SK-N-SH treated with all-trans-retinoic acid at 6 μM for 48 hours (cell line): Measurements from ENCODE around the gene ZEB1.

Experiments used
- ATAC-seq: fragments of 200-7000 bp; cut with Tn5 transposase; 3 replicates; pipeline ENCODE4 v1.9.1; 2020; ENCODE audit warnings: mild to moderate bottlenecking, moderate library complexity
- ARNTL ChIP-seq: fragments of 450-650 bp; formaldehyde crosslinking; IDR thresholded peaks from 2 replicates; pipeline ENCODE4 v1.5.0; 2020; ENCODE audit warnings: low read depth, mild to moderate bottlenecking, moderate library complexity, borderline replicate concordance
- BACH2 ChIP-seq: fragments of 250-450 bp; sonication (Bioruptor Pico); IDR thresholded peaks from 2 replicates; pipeline ENCODE4 v1.9.0; 2021; ENCODE audit warnings: mild to moderate bottlenecking, borderline replicate concordance
- CREB5 ChIP-seq: fragments of 250-450 bp; sonication (Bioruptor Pico); IDR thresholded peaks from 2 replicates; pipeline ENCODE4 v1.5.1; 2020; ENCODE audit warnings: low read depth, mild to moderate bottlenecking, moderate library complexity
- CSDC2 ChIP-seq: fragments of 250-450 bp; sonication (Bioruptor Pico); IDR thresholded peaks from 2 replicates; pipeline ENCODE4 v1.5.0; 2020; ENCODE audit warnings: mild to moderate bottlenecking, moderate library complexity
- CSRNP3 ChIP-seq: fragments of 250-450 bp; sonication (Bioruptor Pico); IDR thresholded peaks from 2 replicates; pipeline ENCODE4 v1.5.1; 2021; ENCODE audit warnings: mild to moderate bottlenecking, moderate library complexity
- ESRRG ChIP-seq: fragments of 250-450 bp; sonication (Bioruptor Pico); IDR thresholded peaks from 2 replicates; pipeline ENCODE4 v1.6.1; 2021; ENCODE audit warnings: mild to moderate bottlenecking
- GLIS3 ChIP-seq: fragments of 250-450 bp; sonication (Bioruptor Pico); IDR thresholded peaks from 2 replicates; pipeline ENCODE4 v1.5.0; 2020; ENCODE audit warnings: mild to moderate bottlenecking, moderate library complexity
- ISL1 ChIP-seq: fragments of 250-450 bp; sonication (Bioruptor Pico); IDR thresholded peaks from 2 replicates; pipeline ENCODE4 v2.1.2; 2022; ENCODE audit warnings: mild to moderate bottlenecking, moderate library complexity
- OSR1 ChIP-seq: fragments of 250-450 bp; sonication (Bioruptor Pico); IDR thresholded peaks from 2 replicates; pipeline ENCODE4 v1.8.0; 2022; ENCODE audit warnings: moderate library complexity, mild to moderate bottlenecking, inconsistent platforms
- POU6F1 ChIP-seq: fragments of 250-450 bp; sonication (Bioruptor Pico); IDR thresholded peaks from 2 replicates; pipeline ENCODE4 v1.8.0; 2021; ENCODE audit warnings: low read depth, mild to moderate bottlenecking, moderate library complexity, borderline replicate concordance
- PPARA ChIP-seq: fragments of 250-450 bp; sonication (Bioruptor Pico); IDR thresholded peaks from 2 replicates; pipeline ENCODE4 v1.5.0; 2020; ENCODE audit warnings: mild to moderate bottlenecking, borderline replicate concordance
- RARB ChIP-seq: fragments of 250-450 bp; sonication (Bioruptor Pico); IDR thresholded peaks from 2 replicates; pipeline ENCODE4 v1.8.0; 2021; ENCODE audit warnings: mild to moderate bottlenecking, moderate library complexity
- SNAI2 ChIP-seq: fragments of 250-450 bp; sonication (Bioruptor Pico); IDR thresholded peaks from 2 replicates; pipeline ENCODE4 v1.5.0; 2020; ENCODE audit warnings: mild to moderate bottlenecking, moderate library complexity
- TCF4 ChIP-seq: fragments of 250-450 bp; sonication (Bioruptor Pico); IDR thresholded peaks from 2 replicates; pipeline ENCODE4 v1.8.0; 2021; ENCODE audit warnings: mild to moderate bottlenecking, moderate library complexity, borderline replicate concordance
- TOX ChIP-seq: fragments of 250-450 bp; sonication (Bioruptor Pico); IDR thresholded peaks from 2 replicates; pipeline ENCODE4 v1.8.0; 2021; ENCODE audit warnings: mild to moderate bottlenecking, moderate library complexity, borderline replicate concordance
- TSHZ2 ChIP-seq: fragments of 250-450 bp; sonication (Bioruptor Pico); IDR thresholded peaks from 2 replicates; pipeline ENCODE4 v1.5.0; 2020; ENCODE audit warnings: mild to moderate bottlenecking, moderate library complexity
- ZC3H10 ChIP-seq: fragments of 250-450 bp; sonication (Bioruptor Pico); IDR thresholded peaks from 2 replicates; pipeline ENCODE4 v1.5.1; 2021; ENCODE audit warnings: mild to moderate bottlenecking, moderate library complexity
- ZFP3 ChIP-seq: fragments of 250-450 bp; sonication (Bioruptor Pico); IDR thresholded peaks from 2 replicates; pipeline ENCODE4 v1.5.0; 2020; ENCODE audit warnings: mild to moderate bottlenecking, moderate library complexity
- ZFP30 ChIP-seq: fragments of 450-650 bp; formaldehyde crosslinking; IDR thresholded peaks from 2 replicates; pipeline ENCODE4 v1.5.0; 2022; ENCODE audit warnings: mild to moderate bottlenecking, moderate library complexity
- ZNF565 ChIP-seq: fragments of 450-650 bp; formaldehyde crosslinking; conservative IDR thresholded peaks from 2 replicates; pipeline ENCODE4 v1.5.0; 2020; ENCODE audit warnings: low read depth, mild to moderate bottlenecking, moderate library complexity
- ZNF70 ChIP-seq: fragments of 450-650 bp; formaldehyde crosslinking; IDR thresholded peaks from 2 replicates; pipeline ENCODE4 v1.5.0; 2020; ENCODE audit warnings: mild to moderate bottlenecking, moderate library complexity

The ZEB1 gene

GRCh38 chr10:31296754-31297153 is 22.3 kb upstream of the ZEB1 start:
- no peak for ATAC-seq
- no peak for TF ChIP-seq TSHZ2 (CRISPR knock-in tag)
- TF ChIP-seq RARB (CRISPR knock-in tag), result no peak
- TF ChIP-seq ESRRG, result no peak
- TF ChIP-seq OSR1 (CRISPR knock-in tag), result no peak
- TF ChIP-seq CSDC2 (CRISPR knock-in tag), result no peak
- no peak for TF ChIP-seq GLIS3
- no peak for TF ChIP-seq ISL1 (CRISPR knock-in tag)
- no peak for TF ChIP-seq ZC3H10 (CRISPR knock-in tag)
- TF ChIP-seq POU6F1 (CRISPR knock-in tag), result no peak
- no peak for TF ChIP-seq ZNF70 (CRISPR knock-in tag)
- TF ChIP-seq CSRNP3, result no peak
- no peak for TF ChIP-seq CREB5 (CRISPR knock-in tag)
- TF ChIP-seq TOX, result no peak
- no peak for TF ChIP-seq PPARA (CRISPR knock-in tag)
- TF ChIP-seq ARNTL, result no peak
- no peak for TF ChIP-seq SNAI2 (CRISPR knock-in tag)
- no peak for TF ChIP-seq BACH2
- TF ChIP-seq ZNF565 (CRISPR knock-in tag), result no peak

- ATAC-seq, result no peak
Observed at GRCh38 chr10:31299119-31299518, 19.9 kb upstream of the ZEB1 start.

GRCh38 chr10:31303212-31303611 is 15.8 kb upstream of the ZEB1 start:
- ATAC-seq, result no peak
- TF ChIP-seq CREB5 (CRISPR knock-in tag), result no peak
- no peak for TF ChIP-seq ZFP3
- no peak for TF ChIP-seq CSRNP3
- TF ChIP-seq ESRRG, result no peak
- TF ChIP-seq ZNF565 (CRISPR knock-in tag), result no peak
- TF ChIP-seq PPARA (CRISPR knock-in tag), result no peak
- no peak for TF ChIP-seq SNAI2 (CRISPR knock-in tag)
- no peak for TF ChIP-seq TCF4
- no peak for TF ChIP-seq CSDC2 (CRISPR knock-in tag)
- no peak for TF ChIP-seq RARB (CRISPR knock-in tag)
- no peak for TF ChIP-seq TSHZ2 (CRISPR knock-in tag)
- TF ChIP-seq OSR1 (CRISPR knock-in tag), result no peak
- no peak for TF ChIP-seq POU6F1 (CRISPR knock-in tag)
- no peak for TF ChIP-seq ZFP30 (CRISPR knock-in tag)

More at GRCh38 chr10:31299119-31299518, 19.9 kb upstream of the ZEB1 start:
- TF ChIP-seq ESRRG (no peak), GLIS3 (no peak), ISL1 (CRISPR knock-in tag) (no peak)
